H9 (cell line): Measurements from ENCODE around the gene NMT1. TPM values are rescaled to one million over a fixed set of nuclear protein-coding genes. Genes with fewer than 3 reads are reported as not detected.

Experiments used
- DNase-seq: peaks from one replicate; pipeline ENCODE4 v3.0.0-alpha.2; 2017
- H2AFZ ChIP-seq: one replicate; pipeline ENCODE4 v1.6.1; 2013; ENCODE audit warnings: mild to moderate bottlenecking, low read length, control low read depth, moderate library complexity
- H2AK5ac ChIP-seq: 2 replicates; pipeline ENCODE4 v1.6.1; 2013; ENCODE audit warnings: low read length, control low read depth, mixed read lengths; ENCODE audit not compliant: insufficient read length
- H2BK120ac ChIP-seq: one replicate; pipeline ENCODE4 v1.6.1; 2013; ENCODE audit warnings: low read depth, mild to moderate bottlenecking, low read length, control low read depth, inconsistent platforms; ENCODE audit not compliant: poor library complexity, severe bottlenecking
- H2BK12ac ChIP-seq: 2 replicates; pipeline ENCODE4 v1.6.1; 2013; ENCODE audit warnings: low read length, control low read depth, mixed read lengths, low read depth; ENCODE audit not compliant: insufficient read length
- H2BK15ac ChIP-seq: 2 replicates; pipeline ENCODE4 v1.6.1; 2013; ENCODE audit warnings: low read depth, low read length, control low read depth
- H2BK20ac ChIP-seq: one replicate; pipeline ENCODE4 v1.6.1; 2013; ENCODE audit warnings: low read depth, mild to moderate bottlenecking, low read length, control low read depth, inconsistent platforms; ENCODE audit not compliant: poor library complexity, severe bottlenecking
- H2BK5ac ChIP-seq: 2 replicates; pipeline ENCODE4 v1.6.1; 2013; ENCODE audit warnings: low read length, control low read depth, mixed read lengths; ENCODE audit not compliant: insufficient read length
- H3K14ac ChIP-seq: 2 replicates; pipeline ENCODE4 v1.6.1; 2013; ENCODE audit warnings: low read length, control low read depth; ENCODE audit not compliant: insufficient read depth
- H3K18ac ChIP-seq: 2 replicates; pipeline ENCODE4 v1.6.1; 2013; ENCODE audit warnings: low read depth, mild to moderate bottlenecking, mixed read lengths, low read length, control low read depth; ENCODE audit not compliant: insufficient read length
- H3K23ac ChIP-seq: 2 replicates; pipeline ENCODE4 v1.6.1; 2013; ENCODE audit warnings: low read length, control low read depth, mixed read lengths, low read depth; ENCODE audit not compliant: insufficient read length
- H3K23me2 ChIP-seq: 2 replicates; pipeline ENCODE4 v1.6.1; 2013; ENCODE audit warnings: low read depth, mild to moderate bottlenecking, mixed read lengths, low read length, control low read depth; ENCODE audit not compliant: insufficient read length, poor library complexity, severe bottlenecking
- H3K27ac ChIP-seq: 2 replicates; pipeline ENCODE4 v1.5.1; 2013; ENCODE audit warnings: low read length, control low read depth, mixed read lengths, low read depth; ENCODE audit not compliant: insufficient read length
- H3K27me3 ChIP-seq: 2 replicates; pipeline ENCODE4 v1.6.1; 2013; ENCODE audit warnings: low read length, control low read depth, inconsistent platforms; ENCODE audit not compliant: insufficient read depth
- H3K4ac ChIP-seq: 2 replicates; pipeline ENCODE4 v1.6.1; 2013; ENCODE audit warnings: low read depth, mild to moderate bottlenecking, control low read depth, inconsistent platforms, low read length, moderate library complexity
- H3K4me1 ChIP-seq: 2 replicates; pipeline ENCODE4 v1.6.1; 2013; ENCODE audit warnings: low read length, control low read depth, inconsistent platforms; ENCODE audit not compliant: insufficient read depth
- H3K4me2 ChIP-seq: 2 replicates; pipeline ENCODE4 v1.6.1; 2013; ENCODE audit warnings: low read length, control low read depth, mixed read lengths; ENCODE audit not compliant: insufficient read length, insufficient read depth
- H3K56ac ChIP-seq: 2 replicates; pipeline ENCODE4 v1.6.1; 2013; ENCODE audit warnings: low read depth, mild to moderate bottlenecking, mixed read lengths, low read length, control low read depth; ENCODE audit not compliant: insufficient read length
- H3K79me1 ChIP-seq: 2 replicates; pipeline ENCODE4 v1.6.1; 2013; ENCODE audit warnings: low read depth, mild to moderate bottlenecking, moderate library complexity, low read length, control low read depth, inconsistent platforms; ENCODE audit not compliant: insufficient read depth, poor library complexity, severe bottlenecking
- H3K79me2 ChIP-seq: 2 replicates; pipeline ENCODE4 v1.6.1; 2013; ENCODE audit warnings: low read length, control low read depth, inconsistent platforms; ENCODE audit not compliant: insufficient read depth
- H3K9ac ChIP-seq: 2 replicates; pipeline ENCODE4 v1.6.1; 2013; ENCODE audit warnings: low read length, control low read depth, mixed read lengths; ENCODE audit not compliant: insufficient read length; ENCODE audit errors: extremely low read depth
- H3K9me3 ChIP-seq: one replicate; pipeline ENCODE4 v1.6.1; 2013; ENCODE audit warnings: low read depth, low read length, inconsistent platforms; ENCODE audit not compliant: control insufficient read depth
- H3T11ph ChIP-seq: one replicate; pipeline ENCODE4 v1.6.1; 2013; ENCODE audit warnings: mild to moderate bottlenecking, low read length, control low read depth, inconsistent platforms
- H4K20me1 ChIP-seq: one replicate; pipeline ENCODE4 v1.6.1; 2013; ENCODE audit not compliant: control insufficient read depth, insufficient read length, insufficient read depth
- H4K5ac ChIP-seq: 2 replicates; pipeline ENCODE4 v1.6.1; 2013; ENCODE audit warnings: low read depth, mild to moderate bottlenecking, mixed read lengths, low read length, control low read depth; ENCODE audit not compliant: insufficient read length
- H4K8ac ChIP-seq: replicated peaks from 2 replicates; pipeline ENCODE4 v1.6.1; 2013; ENCODE audit warnings: low read length, control low read depth, mixed read lengths, low read depth; ENCODE audit not compliant: insufficient read length
- H4K91ac ChIP-seq: 2 replicates; pipeline ENCODE4 v1.6.1; 2013; ENCODE audit warnings: low read depth, mild to moderate bottlenecking, moderate library complexity, mixed read lengths, low read length, control low read depth; ENCODE audit not compliant: insufficient read length
- H3K27ac Mint-ChIP-seq, 3 experiments: 2 replicates in 2 of 3; 3 replicates in 1 of 3; pipeline ENCODE4 v1.8.0; 2020 to 2021; ENCODE audit warnings: mixed read lengths in 3 of 3, mild to moderate bottlenecking in 1 of 3, moderate library complexity in 1 of 3
- H3K27me3 Mint-ChIP-seq: 2 replicates; pipeline ENCODE4 v1.8.0; 2021; ENCODE audit warnings: low read depth, mild to moderate bottlenecking, moderate library complexity, mixed read lengths
- H3K36me3 Mint-ChIP-seq, 3 experiments: 2 replicates in 2 of 3; 3 replicates in 1 of 3; pipeline ENCODE4 v1.8.0; 2020 to 2021; ENCODE audit warnings: low read depth in 3 of 3, mixed read lengths in 3 of 3; ENCODE audit not compliant: insufficient read depth in 1 of 3
- H3K4me1 Mint-ChIP-seq, 2 experiments: 2 replicates each; pipeline ENCODE4 v1.8.0; 2020; ENCODE audit warnings: mixed read lengths in 2 of 2
- H3K4me3 Mint-ChIP-seq, 2 experiments: 2 replicates in 1 of 2; 3 replicates in 1 of 2; pipeline ENCODE4 v1.8.0; 2020 to 2021; ENCODE audit warnings: mild to moderate bottlenecking in 2 of 2, mixed read lengths in 2 of 2, moderate library complexity in 1 of 2
- H3K9me3 Mint-ChIP-seq, 2 experiments: 2 replicates in 1 of 2; 3 replicates in 1 of 2; pipeline ENCODE4 v1.8.0; 2020; ENCODE audit warnings: mild to moderate bottlenecking in 2 of 2, mixed read lengths in 2 of 2, moderate library complexity in 1 of 2
- WGBS: extraction: QIAGEN DNeasy Blood & Tissue Kit; methylation state at CpG from one replicate; pipeline ENCODE4 v1.1.7; 2013; ENCODE audit warnings: missing lambda C conversion rate, low lambda C conversion rate, mixed read lengths; ENCODE audit not compliant: insufficient read length; ENCODE audit errors: extremely low coverage; 5-methylcytosine and 5-hydroxymethylcytosine counted together
- total RNA-seq: library from RNA; stranded (reverse); gene quantifications from 2 replicates; pipeline ENCODE4 v1.2.1, GENCODE V29; 2021
- TF ChIP-seq, protein P1 (sequence below): fragments of 200-600 bp; sonication (generic); conservative IDR thresholded peaks from 3 replicates; pipeline ENCODE4 v1.8.0; 2021; ENCODE audit warnings: antibody characterized with exemption, mild to moderate bottlenecking

Gene NMT1
- total RNA-seq, 1 experiment from 2014 or later = 150 TPM

DNA sequence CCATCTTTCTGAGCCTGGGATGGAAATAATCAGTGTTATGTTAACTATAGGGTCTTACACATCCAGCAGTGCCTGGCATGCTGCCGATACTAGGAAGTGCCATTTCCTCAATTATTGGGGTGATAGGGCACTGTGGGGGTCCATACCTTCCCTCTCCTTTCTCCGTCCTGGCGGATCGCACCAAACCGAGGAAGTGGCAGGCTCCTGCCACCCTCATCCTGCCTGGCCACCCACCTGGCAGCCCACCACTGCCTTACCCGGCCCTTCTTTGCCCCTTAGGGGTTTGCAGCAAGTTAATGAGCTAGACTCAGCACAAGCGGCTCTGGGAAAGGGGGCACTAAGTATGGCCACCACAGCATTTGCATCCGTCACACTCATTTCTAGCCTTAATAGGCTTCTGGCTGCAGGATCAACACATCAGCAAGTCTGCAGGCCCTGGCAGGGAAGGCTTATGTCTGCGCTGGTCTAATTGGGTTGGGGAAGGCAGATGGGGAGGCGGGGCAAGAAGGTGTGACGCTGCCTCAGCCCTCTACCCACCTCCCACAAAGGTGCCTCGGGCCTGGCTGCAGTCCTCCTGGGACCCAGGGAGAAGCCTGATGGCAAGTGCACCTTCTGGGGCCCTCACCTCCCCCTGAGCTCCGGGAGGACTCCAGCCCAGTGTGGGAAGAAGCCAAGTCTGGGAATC is 38.3 kb upstream of the NMT1 start:
- Histone ChIP-seq H3K4me1 (no peaks in the 10 kb centered on the region; the same call in 1 of the 2 replicates), H3K9ac (no peak overlapping the region), H4K8ac (no peak overlapping the region), H2BK20ac (no peak overlapping the region), H3K14ac (no peak overlapping the region), H3K79me1 (no peaks in the 10 kb centered on the region), H3K56ac (no peak overlapping the region), H3K9me3 (no peaks in the 10 kb centered on the region), H2BK120ac (no peak overlapping the region), H3K27ac (no peak overlapping the region), H3T11ph (no peak overlapping the region), H2BK5ac (no peak overlapping the region), H4K20me1 (peaks cover 2% of the 10 kb centered on the region), H2BK12ac (no peak overlapping the region), H3K4ac (no peak overlapping the region), H4K5ac (no peak overlapping the region), H3K27me3 (peaks cover 24% of the 10 kb centered on the region; the same call in 1 of the 2 replicates), H2BK15ac (no peak overlapping the region), H2AFZ (no peak overlapping the region), H3K23ac (no peak overlapping the region), H3K79me2 (no peaks in the 10 kb centered on the region), H3K23me2 (peaks cover 14% of the 10 kb centered on the region), H4K91ac (no peak overlapping the region), H3K4me2 (no peak overlapping the region), H2AK5ac (no peak overlapping the region), H3K18ac (no peak overlapping the region)
- Mint-ChIP-seq H3K9me3 (no peaks in the 10 kb centered on the region; a peak in 2 of 5 replicates), H3K4me3 (no peak overlapping the region), H3K27me3 (peaks cover 39% of the 10 kb centered on the region), H3K27ac (no peak overlapping the region), H3K4me1 (peaks cover 25 to 33% of the 10 kb centered on the region in 2 experiments), H3K36me3 (peaks cover 2 to 24% (median 15%) of the 10 kb centered on the region in 3 experiments; a peak in 6 of 7 replicates)
- no peak for DNase-seq
- no CpG with 5 or more reads among the region's 13 CpGs for whole genome bisulfite sequencing
- TF ChIP-seq, protein P1, sequence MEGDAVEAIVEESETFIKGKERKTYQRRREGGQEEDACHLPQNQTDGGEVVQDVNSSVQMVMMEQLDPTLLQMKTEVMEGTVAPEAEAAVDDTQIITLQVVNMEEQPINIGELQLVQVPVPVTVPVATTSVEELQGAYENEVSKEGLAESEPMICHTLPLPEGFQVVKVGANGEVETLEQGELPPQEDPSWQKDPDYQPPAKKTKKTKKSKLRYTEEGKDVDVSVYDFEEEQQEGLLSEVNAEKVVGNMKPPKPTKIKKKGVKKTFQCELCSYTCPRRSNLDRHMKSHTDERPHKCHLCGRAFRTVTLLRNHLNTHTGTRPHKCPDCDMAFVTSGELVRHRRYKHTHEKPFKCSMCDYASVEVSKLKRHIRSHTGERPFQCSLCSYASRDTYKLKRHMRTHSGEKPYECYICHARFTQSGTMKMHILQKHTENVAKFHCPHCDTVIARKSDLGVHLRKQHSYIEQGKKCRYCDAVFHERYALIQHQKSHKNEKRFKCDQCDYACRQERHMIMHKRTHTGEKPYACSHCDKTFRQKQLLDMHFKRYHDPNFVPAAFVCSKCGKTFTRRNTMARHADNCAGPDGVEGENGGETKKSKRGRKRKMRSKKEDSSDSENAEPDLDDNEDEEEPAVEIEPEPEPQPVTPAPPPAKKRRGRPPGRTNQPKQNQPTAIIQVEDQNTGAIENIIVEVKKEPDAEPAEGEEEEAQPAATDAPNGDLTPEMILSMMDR = no peak
